ENCODE results near the gene CMTR1. TPM values are rescaled to one million over a fixed set of nuclear protein-coding genes. Genes with fewer than 3 reads are reported as not detected.

CMTR1 gene
- total RNA-seq, 1 experiment from 2014 or later = 36.4 TPM

DNA sequence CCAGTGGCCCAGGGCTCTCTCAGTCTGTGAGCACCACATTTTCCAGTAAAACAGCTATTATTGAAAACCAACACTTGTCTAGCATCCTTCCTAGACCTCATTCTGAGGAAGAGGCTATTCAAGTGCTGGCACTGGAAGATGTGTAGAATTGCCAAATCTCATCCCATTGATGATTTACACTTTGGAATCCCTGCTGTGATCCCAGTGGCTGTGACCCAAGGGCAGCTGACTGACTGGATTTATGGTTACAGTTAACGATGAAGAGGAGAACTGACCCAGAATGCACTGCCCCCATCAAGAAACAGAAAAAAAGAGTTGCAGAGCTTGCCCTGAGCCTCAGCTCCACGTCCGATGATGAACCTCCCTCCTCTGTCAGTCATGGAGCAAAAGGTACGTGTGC lies 2.4 kb downstream of the CMTR1 start:
- CTCF ChIA-PET = no interaction called here

DNA sequence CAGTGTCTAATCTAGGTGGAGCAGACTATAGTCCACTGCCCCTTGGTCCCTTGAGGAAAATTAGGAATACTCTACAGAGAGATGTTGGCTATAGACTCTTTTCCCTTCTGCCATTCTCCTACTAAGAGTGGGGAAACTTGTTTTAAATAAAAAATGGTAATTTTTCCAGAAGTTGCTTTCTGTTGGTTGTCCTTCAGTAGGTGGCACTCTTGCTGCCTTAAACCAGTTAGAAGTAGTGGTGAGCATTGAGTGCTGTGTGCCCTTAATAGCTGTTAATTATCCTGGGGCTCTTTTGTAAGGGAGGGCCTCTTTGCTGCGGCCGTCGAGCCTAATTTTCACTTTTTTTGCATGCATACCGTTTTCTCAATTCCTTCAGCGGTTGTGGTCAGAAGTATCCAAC lies 2.8 kb downstream of the CMTR1 start:
- H3K4me3 ChIP-seq (ENCODE audit: low read length) = no peak overlapping the region
- no peaks in the 10 kb centered on the region for H3F3A ChIP-seq (ENCODE audit: low read length, unreplicated experiment)
- POLR2A ChIA-PET (ENCODE audit: unreplicated experiment) = no interaction called here
- TF ChIP-seq, protein P1, sequence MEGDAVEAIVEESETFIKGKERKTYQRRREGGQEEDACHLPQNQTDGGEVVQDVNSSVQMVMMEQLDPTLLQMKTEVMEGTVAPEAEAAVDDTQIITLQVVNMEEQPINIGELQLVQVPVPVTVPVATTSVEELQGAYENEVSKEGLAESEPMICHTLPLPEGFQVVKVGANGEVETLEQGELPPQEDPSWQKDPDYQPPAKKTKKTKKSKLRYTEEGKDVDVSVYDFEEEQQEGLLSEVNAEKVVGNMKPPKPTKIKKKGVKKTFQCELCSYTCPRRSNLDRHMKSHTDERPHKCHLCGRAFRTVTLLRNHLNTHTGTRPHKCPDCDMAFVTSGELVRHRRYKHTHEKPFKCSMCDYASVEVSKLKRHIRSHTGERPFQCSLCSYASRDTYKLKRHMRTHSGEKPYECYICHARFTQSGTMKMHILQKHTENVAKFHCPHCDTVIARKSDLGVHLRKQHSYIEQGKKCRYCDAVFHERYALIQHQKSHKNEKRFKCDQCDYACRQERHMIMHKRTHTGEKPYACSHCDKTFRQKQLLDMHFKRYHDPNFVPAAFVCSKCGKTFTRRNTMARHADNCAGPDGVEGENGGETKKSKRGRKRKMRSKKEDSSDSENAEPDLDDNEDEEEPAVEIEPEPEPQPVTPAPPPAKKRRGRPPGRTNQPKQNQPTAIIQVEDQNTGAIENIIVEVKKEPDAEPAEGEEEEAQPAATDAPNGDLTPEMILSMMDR (conservative IDR thresholded peaks at IDR 0.05; ENCODE audit: low read depth, low read length) = peak; percentile 38
- no peak for TF ChIP-seq EZH2 (IDR thresholded peaks at IDR 0.05; ENCODE audit: low read length, unreplicated experiment)
- DNase-seq (no peak), ATAC-seq (no peak)
- no peak overlapping the region for H3K27ac ChIP-seq (ENCODE audit: low read length)
- H3K9me2 ChIP-seq (replicated peaks; ENCODE audit: low read length) = no peaks in the 10 kb centered on the region
- no peaks in the 10 kb centered on the region for H3K27me3 ChIP-seq (ENCODE audit: low read length)
- H3K36me3 ChIP-seq (ENCODE audit: low read depth, low read length) = peaks cover 26% of the 10 kb centered on the region; the same call in 1 of the 2 replicates
- H3K4me2 ChIP-seq (ENCODE audit: low read length) = no peak overlapping the region
- H2AFZ ChIP-seq (ENCODE audit: low read length) = no peak overlapping the region
- CTCF ChIA-PET = no interaction called here
- peaks cover 45% of the 10 kb centered on the region for H3K79me2 ChIP-seq (ENCODE audit: low read length)
- no peak overlapping the region for H3K9ac ChIP-seq (ENCODE audit: low read length)
- no peaks in the 10 kb centered on the region for H3K9me3 ChIP-seq (ENCODE audit: low read length)
- intact Hi-C loops (cut with micrococcal nuclease) = loop anchor here (10.0 kb wide), 1 partner anchor 111 kb away; no protein-coding TSS in a partner anchor
- no TSS peak for BruUV-seq (replicated peaks)
- 0 out of 2 replicates have a peak, but pooled peaks cover 3% of the 10 kb centered on the region for H4K20me1 ChIP-seq (ENCODE audit: low read length)
- H3K4me1 ChIP-seq (ENCODE audit: insufficient read depth, low read length) = peaks cover 25% of the 10 kb centered on the region

More for the DNA sequence above, 2.4 kb downstream of the CMTR1 start:
- POLR2A ChIA-PET (ENCODE audit: unreplicated experiment) = no interaction called here
- intact Hi-C loops (cut with micrococcal nuclease) = loop anchor here (10.0 kb wide), 1 partner anchor 111 kb away; no protein-coding TSS in a partner anchor
- Histone ChIP-seq H3F3A (ENCODE audit: low read length, unreplicated experiment) (no peaks in the 10 kb centered on the region), H3K9ac (ENCODE audit: low read length) (no peak overlapping the region), H3K4me3 (ENCODE audit: low read length) (no peak overlapping the region), H3K27ac (ENCODE audit: low read length) (no peak overlapping the region), H3K4me1 (ENCODE audit: insufficient read depth, low read length) (peaks cover 25% of the 10 kb centered on the region), H3K9me3 (ENCODE audit: low read length) (no peaks in the 10 kb centered on the region), H3K9me2 (replicated peaks; ENCODE audit: low read length) (no peaks in the 10 kb centered on the region), H3K36me3 (ENCODE audit: low read depth, low read length) (peaks cover 26% of the 10 kb centered on the region; the same call in 1 of the 2 replicates), H2AFZ (ENCODE audit: low read length) (no peak overlapping the region), H3K4me2 (ENCODE audit: low read length) (no peak overlapping the region), H3K27me3 (ENCODE audit: low read length) (no peaks in the 10 kb centered on the region), H3K79me2 (ENCODE audit: low read length) (peaks cover 42% of the 10 kb centered on the region), H4K20me1 (ENCODE audit: low read length) (0 out of 2 replicates have a peak, but pooled peaks cover 3% of the 10 kb centered on the region)
- no peak for DNase-seq
- no TSS peak for BruUV-seq (replicated peaks)
- ATAC-seq = no peak
- TF ChIP-seq, protein P1 (conservative IDR thresholded peaks at IDR 0.05; ENCODE audit: low read depth, low read length) = no peak

DNA sequence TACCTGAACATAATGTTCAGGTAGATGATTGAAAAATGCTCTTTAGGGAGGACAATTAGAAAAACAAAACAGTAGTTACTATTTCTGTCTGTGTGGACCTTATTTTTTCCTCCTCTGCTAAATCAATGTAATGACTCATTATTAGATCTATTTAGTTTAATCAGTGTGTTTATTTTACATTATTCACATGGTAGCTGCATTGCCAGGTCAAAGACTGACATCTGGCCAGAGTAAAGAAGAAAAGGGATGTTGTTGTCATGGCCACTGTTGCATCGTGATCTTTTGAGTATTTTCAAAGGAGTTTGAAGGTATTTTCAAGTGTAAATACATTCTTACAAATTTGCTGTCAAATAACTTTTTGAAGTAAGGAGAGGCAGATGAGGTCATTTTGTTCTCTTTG lies 5.9 kb downstream of the CMTR1 start:
- Histone ChIP-seq H3F3A (ENCODE audit: low read length, unreplicated experiment) (no peaks in the 10 kb centered on the region), H3K27me3 (ENCODE audit: low read length) (no peaks in the 10 kb centered on the region), H3K4me2 (ENCODE audit: low read length) (no peak overlapping the region), H3K4me3 (ENCODE audit: low read length) (no peak overlapping the region), H3K9ac (ENCODE audit: low read length) (no peak overlapping the region), H3K79me2 (ENCODE audit: low read length) (peaks cover 44% of the 10 kb centered on the region), H3K36me3 (ENCODE audit: low read depth, low read length) (peaks cover 27% of the 10 kb centered on the region; the same call in 1 of the 2 replicates), H3K4me1 (ENCODE audit: insufficient read depth, low read length) (peaks cover 17% of the 10 kb centered on the region), H3K9me2 (replicated peaks; ENCODE audit: low read length) (no peaks in the 10 kb centered on the region), H3K27ac (ENCODE audit: low read length) (no peak overlapping the region), H2AFZ (ENCODE audit: low read length) (no peak overlapping the region), H3K9me3 (ENCODE audit: low read length) (no peaks in the 10 kb centered on the region), H4K20me1 (ENCODE audit: low read length) (0 out of 2 replicates have a peak, but pooled peaks cover 3% of the 10 kb centered on the region)
- peak; percentile 32 for DNase-seq
- TF ChIP-seq, protein P1 (conservative IDR thresholded peaks at IDR 0.05; ENCODE audit: low read depth, low read length) = no peak
- TF ChIP-seq EZH2phosphoT487 (IDR thresholded peaks at IDR 0.05; ENCODE audit: borderline replicate concordance, low read length) (no peak), EZH2 (IDR thresholded peaks at IDR 0.05; ENCODE audit: low read length, unreplicated experiment) (no peak)
- no TSS peak for BruUV-seq (replicated peaks)
- intact Hi-C loops (cut with micrococcal nuclease) = loop anchor here (2.0 to 10.0 kb wide), 2 partner anchors 58 to 114 kb away; no protein-coding TSS in a partner anchor
- ChIA-PET POLR2A (ENCODE audit: unreplicated experiment) (no interaction called here), CTCF (interaction anchor here (0.5 to 0.6 kb wide), 2 partner anchors 56 to 253 kb away, joined by 3 read pairs; no protein-coding TSS in a partner anchor)
- peak; percentile 82 for ATAC-seq

Measured in PC-3 (cell line).